MCF 10A (cell line): ENCODE measurements around the gene FBN3. TPM values are rescaled to one million over a fixed set of nuclear protein-coding genes. Genes with fewer than 3 reads are reported as not detected.
"Not testable (repeated sequence)": the region's sequence is repeated elsewhere in the genome, so short reads cannot be mapped to it uniquely, and the experiment has no call there.

Experiments
- BruUV-seq: library from RNA; stranded (reverse); fragments of 400-500 nt; replicated peaks from 2 replicates; lab custom pipeline; 2021; lab: Mats Ljungman, UMichigan
- CTCF ChIA-PET: fragments of 300-600 bp; sonication (Branson Sonifier 250); formaldehyde crosslinking; extraction: SDS; loops from one replicate; lab custom pipeline; 2021; ENCODE audit warnings: antibody characterized with exemption, inconsistent platforms; lab: Yijun Ruan, JAX
- POLR2A ChIA-PET: fragments of 300-600, 350-650 bp; sonication (Branson Sonifier 250); formaldehyde crosslinking; extraction: SDS; loops from one replicate; lab custom pipeline; 2020; ENCODE audit warnings: antibody characterized with exemption, inconsistent platforms; lab: Yijun Ruan, JAX
- DNase-seq: peaks from one replicate; pipeline ENCODE4 v3.0.0-alpha.2; 2018; ENCODE audit not compliant: unreplicated experiment
- H3K27ac Mint-ChIP-seq: one replicate; pipeline ENCODE4 v1.8.0; 2022; ENCODE audit warnings: mild to moderate bottlenecking, low read depth, mixed read lengths; ENCODE audit not compliant: unreplicated experiment
- H3K27me3 Mint-ChIP-seq: one replicate; pipeline ENCODE4 v1.8.0; 2022; ENCODE audit warnings: mixed read lengths; ENCODE audit not compliant: insufficient read depth, unreplicated experiment
- H3K36me3 Mint-ChIP-seq: one replicate; pipeline ENCODE4 v1.8.0; 2022; ENCODE audit warnings: mild to moderate bottlenecking, moderate library complexity, mixed read lengths; ENCODE audit not compliant: insufficient read depth, unreplicated experiment
- H3K4me1 Mint-ChIP-seq: one replicate; pipeline ENCODE4 v1.8.0; 2022; ENCODE audit warnings: mixed read lengths; ENCODE audit not compliant: insufficient read depth, unreplicated experiment
- H3K4me3 Mint-ChIP-seq: one replicate; pipeline ENCODE4 v1.8.0; 2022; ENCODE audit warnings: mild to moderate bottlenecking, moderate library complexity, mixed read lengths; ENCODE audit not compliant: unreplicated experiment
- H3K9me3 Mint-ChIP-seq: one replicate; pipeline ENCODE4 v1.8.0; 2022; ENCODE audit warnings: mixed read lengths; ENCODE audit not compliant: unreplicated experiment
- CTCF ChIP-seq: fragments of 200-600 bp; IDR thresholded peaks from one replicate; pipeline ENCODE4 v1.8.0; 2022; ENCODE audit warnings: antibody characterized with exemption, mild to moderate bottlenecking; ENCODE audit not compliant: unreplicated experiment
- intact Hi-C: fragments of 100-400 bp; cut with micrococcal nuclease; formaldehyde crosslinking; loops from 2 replicates; pipeline ENCODE4 v1.14.1; 2022
- total RNA-seq: library from RNA; stranded (reverse); gene quantifications from 2 replicates; pipeline ENCODE4 v1.2.3, GENCODE V29; 2022

The FBN3 gene
- total RNA-seq, 1 experiment from 2014 or later, result not detected

- POLR2A ChIA-PET, result no interaction called here
- DNase-seq, result no peak
- no peaks in the 10 kb centered on the region for H3K27me3 Mint-ChIP-seq
- TF ChIP-seq CTCF, result no peak
- BruUV-seq, result no TSS peak
- CTCF ChIA-PET, result interaction anchor here (0.6 kb wide), 2 partner anchors 53 to 405 kb away, joined by 3 to 4 read pairs; partner anchors contain the start of gene ZNF414
- no peaks in the 10 kb centered on the region for H3K36me3 Mint-ChIP-seq
- peaks cover 6% of the 10 kb centered on the region for H3K4me1 Mint-ChIP-seq
- no peak overlapping the region for H3K4me3 Mint-ChIP-seq
- no peak overlapping the region for H3K27ac Mint-ChIP-seq
- intact Hi-C loops, result no loop called here
- no peaks in the 10 kb centered on the region for H3K9me3 Mint-ChIP-seq
These were observed 40.6 kb downstream of the FBN3 start for GRCh38 chr19:8108560-8109445.

- no peaks in the 10 kb centered on the region for H3K4me1 Mint-ChIP-seq
- ChIA-PET POLR2A (no interaction called here), CTCF (no interaction called here)
- BruUV-seq, result no TSS peak
- no peak overlapping the region for H3K4me3 Mint-ChIP-seq
- no peak for TF ChIP-seq CTCF
- peaks cover under 1% of the 10 kb centered on the region for H3K27me3 Mint-ChIP-seq
- H3K27ac Mint-ChIP-seq, result no peak overlapping the region
- intact Hi-C loops, result no loop called here
- no peaks in the 10 kb centered on the region for H3K36me3 Mint-ChIP-seq
- DNase-seq, result no peak
- H3K9me3 Mint-ChIP-seq, result no peaks in the 10 kb centered on the region
These were observed 42.0 kb downstream of the FBN3 start for GRCh38 chr19:8107301-8107903.

- Mint-ChIP-seq H3K4me3 (no peak overlapping the region), H3K36me3 (no peaks in the 10 kb centered on the region), H3K4me1 (no peaks in the 10 kb centered on the region), H3K27me3 (peaks cover 16% of the 10 kb centered on the region), H3K9me3 (no peaks in the 10 kb centered on the region), H3K27ac (no peak overlapping the region)
- no peak for TF ChIP-seq CTCF
- intact Hi-C loops, result no loop called here
- CTCF ChIA-PET, result no interaction called here
- BruUV-seq, result no TSS peak
- no peak for DNase-seq
- POLR2A ChIA-PET, result interaction anchor here (0.6 kb wide), 1 partner anchor 104 kb away, joined by 3 read pairs; no protein-coding TSS in a partner anchor
These were observed 43.9 kb downstream of the FBN3 start for GRCh38 chr19:8105471-8105870.

GRCh38 chr19:8101910-8102309, 47.5 kb downstream of the FBN3 start:
- H3K9me3 Mint-ChIP-seq, BruUV-seq, H3K27ac Mint-ChIP-seq, CTCF ChIA-PET, H3K36me3 Mint-ChIP-seq, POLR2A ChIA-PET, H3K4me3 Mint-ChIP-seq, H3K4me1 Mint-ChIP-seq, intact Hi-C loops, DNase-seq: not testable (repeated sequence)
- peaks cover 32% of the 10 kb centered on the region for H3K27me3 Mint-ChIP-seq
